Endothelial cell of umbilical vein (primary cell): ENCODE results near the gene PLEKHG5.

Experiments used
- EZH2 ChIP-seq: IDR thresholded peaks from 2 replicates; pipeline ENCODE4 v1.6.1; 2012; ENCODE audit warnings: borderline replicate concordance, low read depth, mild to moderate bottlenecking, moderate library complexity, low read length, inconsistent platforms; ENCODE audit not compliant: severe bottlenecking
- POLR2A ChIP-seq: IDR thresholded peaks from 2 replicates; pipeline ENCODE4 v1.6.1; 2012; ENCODE audit warnings: low read depth, mild to moderate bottlenecking, control low read depth, low read length
- TF ChIP-seq, protein P1 (sequence below), 2 donors: IDR thresholded peaks; 1 replicate in 1 of 2; 2 replicates in 1 of 2; pipeline ENCODE4 v1.5.1; 2011; ENCODE audit warnings: low read length in 2 of 2, mild to moderate bottlenecking in 2 of 2, moderate library complexity in 2 of 2, control low read depth in 1 of 2, inconsistent platforms in 1 of 2, low read depth in 1 of 2; ENCODE audit not compliant: insufficient read depth in 1 of 2; ENCODE audit errors: extremely low read depth in 1 of 2

DNA sequence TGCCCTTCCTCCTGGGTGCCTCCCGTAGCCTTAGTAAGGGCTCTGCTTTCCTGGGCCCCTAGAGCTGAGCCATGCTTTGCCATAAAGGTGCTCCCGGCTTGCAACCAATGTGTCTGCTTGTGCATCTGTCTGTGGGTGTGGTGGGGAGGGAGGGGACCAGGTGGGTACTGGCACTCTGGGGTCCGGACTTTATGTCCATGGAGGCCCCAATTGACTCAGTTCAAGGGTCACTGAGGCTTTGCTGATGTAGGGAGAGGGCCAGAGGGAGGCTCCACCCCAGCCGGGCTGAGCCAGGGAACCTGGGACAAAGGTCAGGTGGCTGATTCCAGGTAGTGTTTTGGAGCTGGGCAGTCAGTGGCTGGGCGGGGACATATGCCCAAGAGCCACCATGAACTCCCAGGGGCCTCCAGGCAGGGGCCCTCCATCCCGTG, 40.5 kb downstream of the PLEKHG5 start:
- TF ChIP-seq POLR2A (no peak), EZH2 (no peak)
- TF ChIP-seq, protein P1, sequence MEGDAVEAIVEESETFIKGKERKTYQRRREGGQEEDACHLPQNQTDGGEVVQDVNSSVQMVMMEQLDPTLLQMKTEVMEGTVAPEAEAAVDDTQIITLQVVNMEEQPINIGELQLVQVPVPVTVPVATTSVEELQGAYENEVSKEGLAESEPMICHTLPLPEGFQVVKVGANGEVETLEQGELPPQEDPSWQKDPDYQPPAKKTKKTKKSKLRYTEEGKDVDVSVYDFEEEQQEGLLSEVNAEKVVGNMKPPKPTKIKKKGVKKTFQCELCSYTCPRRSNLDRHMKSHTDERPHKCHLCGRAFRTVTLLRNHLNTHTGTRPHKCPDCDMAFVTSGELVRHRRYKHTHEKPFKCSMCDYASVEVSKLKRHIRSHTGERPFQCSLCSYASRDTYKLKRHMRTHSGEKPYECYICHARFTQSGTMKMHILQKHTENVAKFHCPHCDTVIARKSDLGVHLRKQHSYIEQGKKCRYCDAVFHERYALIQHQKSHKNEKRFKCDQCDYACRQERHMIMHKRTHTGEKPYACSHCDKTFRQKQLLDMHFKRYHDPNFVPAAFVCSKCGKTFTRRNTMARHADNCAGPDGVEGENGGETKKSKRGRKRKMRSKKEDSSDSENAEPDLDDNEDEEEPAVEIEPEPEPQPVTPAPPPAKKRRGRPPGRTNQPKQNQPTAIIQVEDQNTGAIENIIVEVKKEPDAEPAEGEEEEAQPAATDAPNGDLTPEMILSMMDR (IDR thresholded peaks at IDR 0.05; ENCODE audit: extremely low read depth in 1 of 2, insufficient read depth in 1 of 2, low read depth in 1 of 2, low read length in 2 of 2): no peak
